Endothelial cell of umbilical vein (primary cell): ENCODE measurements around the gene TRIM36.

ENCODE experiments used
- EZH2 ChIP-seq: IDR thresholded peaks from 2 replicates; pipeline ENCODE4 v1.6.1; 2012; ENCODE audit warnings: borderline replicate concordance, low read depth, mild to moderate bottlenecking, moderate library complexity, low read length, inconsistent platforms; ENCODE audit not compliant: severe bottlenecking
- FOS ChIP-seq: IDR thresholded peaks from 2 replicates; pipeline ENCODE4 v1.6.1; 2011; ENCODE audit warnings: mild to moderate bottlenecking, low read length, moderate library complexity, borderline replicate concordance; ENCODE audit not compliant: insufficient read depth
- GATA2 ChIP-seq: IDR thresholded peaks from 2 replicates; pipeline ENCODE4 v1.7.0; 2011; ENCODE audit warnings: low read depth, mild to moderate bottlenecking, moderate library complexity, mixed read lengths, low read length; ENCODE audit not compliant: insufficient read length, insufficient read depth
- JUN ChIP-seq: IDR thresholded peaks from 2 replicates; pipeline ENCODE4 v1.6.1; 2011; ENCODE audit warnings: borderline replicate concordance, low read depth; ENCODE audit not compliant: insufficient read length, insufficient read depth
- MYC ChIP-seq: IDR thresholded peaks from one replicate; pipeline ENCODE4 v1.6.1; 2011; ENCODE audit warnings: mild to moderate bottlenecking, low read depth, low read length
- POLR2A ChIP-seq: IDR thresholded peaks from 2 replicates; pipeline ENCODE4 v1.6.1; 2012; ENCODE audit warnings: low read depth, mild to moderate bottlenecking, control low read depth, low read length
- POLR2AphosphoS5 ChIP-seq: IDR thresholded peaks from 2 replicates; pipeline ENCODE4 v1.6.1; 2012; ENCODE audit warnings: low read depth, mild to moderate bottlenecking, control low read depth, low read length, moderate library complexity; ENCODE audit not compliant: insufficient read depth
- TF ChIP-seq, protein P1 (sequence below), 2 donors: IDR thresholded peaks; 1 replicate in 1 of 2; 2 replicates in 1 of 2; pipeline ENCODE4 v1.5.1; 2011; ENCODE audit warnings: low read length in 2 of 2, mild to moderate bottlenecking in 2 of 2, moderate library complexity in 2 of 2, control low read depth in 1 of 2, inconsistent platforms in 1 of 2, low read depth in 1 of 2; ENCODE audit not compliant: insufficient read depth in 1 of 2; ENCODE audit errors: extremely low read depth in 1 of 2
- TF ChIP-seq, protein P2 (sequence below): IDR thresholded peaks from 2 replicates; pipeline ENCODE4 v1.6.1; 2011; ENCODE audit not compliant: insufficient read depth, insufficient read length

- TF ChIP-seq, protein P1, sequence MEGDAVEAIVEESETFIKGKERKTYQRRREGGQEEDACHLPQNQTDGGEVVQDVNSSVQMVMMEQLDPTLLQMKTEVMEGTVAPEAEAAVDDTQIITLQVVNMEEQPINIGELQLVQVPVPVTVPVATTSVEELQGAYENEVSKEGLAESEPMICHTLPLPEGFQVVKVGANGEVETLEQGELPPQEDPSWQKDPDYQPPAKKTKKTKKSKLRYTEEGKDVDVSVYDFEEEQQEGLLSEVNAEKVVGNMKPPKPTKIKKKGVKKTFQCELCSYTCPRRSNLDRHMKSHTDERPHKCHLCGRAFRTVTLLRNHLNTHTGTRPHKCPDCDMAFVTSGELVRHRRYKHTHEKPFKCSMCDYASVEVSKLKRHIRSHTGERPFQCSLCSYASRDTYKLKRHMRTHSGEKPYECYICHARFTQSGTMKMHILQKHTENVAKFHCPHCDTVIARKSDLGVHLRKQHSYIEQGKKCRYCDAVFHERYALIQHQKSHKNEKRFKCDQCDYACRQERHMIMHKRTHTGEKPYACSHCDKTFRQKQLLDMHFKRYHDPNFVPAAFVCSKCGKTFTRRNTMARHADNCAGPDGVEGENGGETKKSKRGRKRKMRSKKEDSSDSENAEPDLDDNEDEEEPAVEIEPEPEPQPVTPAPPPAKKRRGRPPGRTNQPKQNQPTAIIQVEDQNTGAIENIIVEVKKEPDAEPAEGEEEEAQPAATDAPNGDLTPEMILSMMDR (IDR thresholded peaks at IDR 0.05; ENCODE audit: extremely low read depth in 1 of 2, insufficient read depth in 1 of 2, low read depth in 1 of 2, low read length in 2 of 2): no peak
- TF ChIP-seq MYC (no peak), JUN (no peak), POLR2A (no peak), EZH2 (peak; percentile 32), POLR2AphosphoS5 (no peak), FOS (no peak), GATA2 (no peak)
- TF ChIP-seq, protein P2, sequence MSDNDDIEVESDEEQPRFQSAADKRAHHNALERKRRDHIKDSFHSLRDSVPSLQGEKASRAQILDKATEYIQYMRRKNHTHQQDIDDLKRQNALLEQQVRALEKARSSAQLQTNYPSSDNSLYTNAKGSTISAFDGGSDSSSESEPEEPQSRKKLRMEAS: no peak
These were observed 1.3 kb upstream of the TRIM36 start for GRCh38 chr5:115170929-115171510.
